Keratinocyte (primary cell): Measurements from ENCODE around the gene PRG3. TPM values are rescaled to one million over a fixed set of nuclear protein-coding genes. Genes with fewer than 3 reads are reported as not detected.

Experiments
- DNase-seq: peaks from one replicate; pipeline ENCODE4 v3.0.0-alpha.2; 2011; ENCODE audit warnings: low read depth, missing footprints, low spot score
- FAIRE-seq: peaks from 2 replicates; lab custom pipeline; 2011; peaks lifted over from hg19 to GRCh38; lab: Jason Lieb, UNC
- H2AFZ ChIP-seq: 2 replicates; pipeline ENCODE4 v1.6.0; 2012; ENCODE audit warnings: low read length, control low read depth, inconsistent platforms; ENCODE audit not compliant: control insufficient read depth
- H3K27ac ChIP-seq: 2 replicates; pipeline ENCODE4 v1.5.1; 2011; ENCODE audit warnings: low read length; ENCODE audit not compliant: control insufficient read depth, insufficient read depth
- H3K27me3 ChIP-seq: 3 replicates; pipeline ENCODE4 v1.6.0; 2011; ENCODE audit warnings: low read length; ENCODE audit not compliant: control insufficient read depth, insufficient read depth; ENCODE audit errors: extremely low read depth
- H3K36me3 ChIP-seq, 2 experiments: 2 replicates in 1 of 2; 3 replicates in 1 of 2; pipeline ENCODE4 v1.5.1; 2011; ENCODE audit warnings: low read length in 2 of 2, mild to moderate bottlenecking in 1 of 2; ENCODE audit not compliant: control insufficient read depth in 2 of 2, insufficient read depth in 2 of 2; ENCODE audit errors: extremely low read depth in 1 of 2
- H3K4me1 ChIP-seq: 3 replicates; pipeline ENCODE4 v1.5.1; 2011; ENCODE audit warnings: low read length; ENCODE audit not compliant: control insufficient read depth, insufficient read depth; ENCODE audit errors: extremely low read depth
- H3K4me2 ChIP-seq: 3 replicates; pipeline ENCODE4 v1.6.0; 2011; ENCODE audit warnings: low read depth, low read length; ENCODE audit not compliant: control insufficient read depth, insufficient read depth; ENCODE audit errors: extremely low read depth
- H3K4me3 ChIP-seq, 3 experiments: fragments of 200-600 bp in 1 of 3; sonication (generic) in 1 of 3; 2 replicates in 2 of 3; 3 replicates in 1 of 3; pipeline ENCODE4 v1.5.1; 2011 to 2016; ENCODE audit warnings: low read length in 3 of 3, mild to moderate bottlenecking in 3 of 3, control low read depth in 2 of 3, inconsistent platforms in 1 of 3, low read depth in 1 of 3, mixed read lengths in 1 of 3, mixed run types in 1 of 3, moderate library complexity in 1 of 3; ENCODE audit not compliant: control insufficient read depth in 2 of 3, insufficient read depth in 2 of 3; ENCODE audit errors: extremely low read depth in 1 of 3
- H3K79me2 ChIP-seq: 2 replicates; pipeline ENCODE4 v1.6.0; 2012; ENCODE audit warnings: low read length; ENCODE audit not compliant: control insufficient read depth, insufficient read depth
- H3K9ac ChIP-seq: 3 replicates; pipeline ENCODE4 v1.6.0; 2011; ENCODE audit warnings: low read length; ENCODE audit not compliant: control insufficient read depth, insufficient read depth; ENCODE audit errors: extremely low read depth
- H3K9me1 ChIP-seq: 3 replicates; pipeline ENCODE4 v1.6.0; 2011; ENCODE audit warnings: low read length; ENCODE audit not compliant: control insufficient read depth, insufficient read depth; ENCODE audit errors: extremely low read depth
- H3K9me3 ChIP-seq: 2 replicates; pipeline ENCODE4 v1.5.1; 2012; ENCODE audit warnings: low read depth, low read length; ENCODE audit not compliant: control insufficient read depth
- H4K20me1 ChIP-seq: 3 replicates; pipeline ENCODE4 v1.6.0; 2011; ENCODE audit warnings: low read length; ENCODE audit not compliant: control insufficient read depth, insufficient read depth; ENCODE audit errors: extremely low read depth
- EZH2 ChIP-seq: IDR thresholded peaks from one replicate; pipeline ENCODE4 v1.6.1; 2012; ENCODE audit warnings: inconsistent platforms, mild to moderate bottlenecking, low read length, moderate library complexity
- dilution Hi-C: fragments of 300-500 bp; cut with MboI; formaldehyde crosslinking; loops from one replicate; pipeline ENCODE4 v1.7.0; 2020; ENCODE audit warnings: low sequenced_read_pairs; ENCODE audit not compliant: extremely low pct_ligation_motif_present
- polyA plus RNA-seq, 5 experiments: library from polyadenylated mRNA; depleted of rRNA in 3 of 5; stranded (reverse) in 3 of 5; stranded (forward) in 1 of 5; unstranded in 1 of 5; fragments of >200 nt; gene quantifications; 1 replicate in 1 of 5; 2 replicates in 3 of 5; 3 replicates in 1 of 5; pipeline versions ENCODE4 v1.2.1 to v1.2.3, GENCODE V29; 2011 to 2012; ENCODE audit warnings: missing spikeins in 2 of 5, low read depth in 1 of 5, low replicate concordance in 1 of 5
- TF ChIP-seq, protein P1 (sequence below), 3 experiments: IDR thresholded peaks in 1 of 3; conservative IDR thresholded peaks in 1 of 3; optimal IDR thresholded peaks in 1 of 3; 2 replicates in 2 of 3; 3 replicates in 1 of 3; pipeline versions ENCODE3 to v1.5.1; 2011; ENCODE audit warnings: low read length in 3 of 3, mild to moderate bottlenecking in 3 of 3, moderate library complexity in 2 of 3, control low read depth in 1 of 3, inconsistent platforms in 1 of 3; ENCODE audit not compliant: insufficient read depth in 2 of 3; ENCODE audit errors: extremely low read depth in 1 of 3

PRG3 gene
- polyA plus RNA-seq, 1 donor (not counting 4 experiments of a cell fraction or from before 2014, with no cell fraction given) = not detected

DNA sequence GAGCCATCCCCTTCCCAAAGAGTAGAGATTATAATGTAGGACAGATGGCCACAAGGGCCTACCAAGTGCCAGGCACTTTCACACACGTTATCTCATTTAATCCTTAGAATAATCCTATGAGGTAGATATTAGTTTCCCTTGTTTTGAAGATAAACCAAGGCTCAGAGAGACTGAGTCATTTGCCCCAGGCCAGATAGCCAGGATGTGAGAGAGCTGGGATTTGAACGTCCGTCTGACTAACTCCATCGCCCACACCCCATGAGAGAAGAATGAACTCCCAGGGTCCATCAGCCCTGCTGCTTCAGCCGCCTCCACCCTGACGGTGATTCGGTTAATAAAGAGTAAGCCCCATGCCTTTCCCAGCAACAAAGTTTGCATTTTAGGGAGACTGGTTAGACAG, 10.7 kb downstream of the PRG3 start:
- Histone ChIP-seq H4K20me1 (no peaks in the 10 kb centered on the region), H3K4me2 (peak overlapping the region; percentile 57), H3K9ac (no peak overlapping the region), H3K36me3 (no peaks in the 10 kb centered on the region), H3K4me3 (no peak overlapping the region), H3K27ac (peak overlapping the region; percentile 62), H3K9me3 (no peaks in the 10 kb centered on the region), H3K79me2 (no peaks in the 10 kb centered on the region), H3K9me1 (no peaks in the 10 kb centered on the region), H3K27me3 (no peaks in the 10 kb centered on the region), H3K4me1 (peaks cover 34% of the 10 kb centered on the region), H2AFZ (no peak overlapping the region)
- peak; percentile 80 for FAIRE-seq
- DNase-seq = peak; percentile 62
- dilution Hi-C loops = no loop called here
- TF ChIP-seq EZH2 = no peak
- TF ChIP-seq, protein P1, sequence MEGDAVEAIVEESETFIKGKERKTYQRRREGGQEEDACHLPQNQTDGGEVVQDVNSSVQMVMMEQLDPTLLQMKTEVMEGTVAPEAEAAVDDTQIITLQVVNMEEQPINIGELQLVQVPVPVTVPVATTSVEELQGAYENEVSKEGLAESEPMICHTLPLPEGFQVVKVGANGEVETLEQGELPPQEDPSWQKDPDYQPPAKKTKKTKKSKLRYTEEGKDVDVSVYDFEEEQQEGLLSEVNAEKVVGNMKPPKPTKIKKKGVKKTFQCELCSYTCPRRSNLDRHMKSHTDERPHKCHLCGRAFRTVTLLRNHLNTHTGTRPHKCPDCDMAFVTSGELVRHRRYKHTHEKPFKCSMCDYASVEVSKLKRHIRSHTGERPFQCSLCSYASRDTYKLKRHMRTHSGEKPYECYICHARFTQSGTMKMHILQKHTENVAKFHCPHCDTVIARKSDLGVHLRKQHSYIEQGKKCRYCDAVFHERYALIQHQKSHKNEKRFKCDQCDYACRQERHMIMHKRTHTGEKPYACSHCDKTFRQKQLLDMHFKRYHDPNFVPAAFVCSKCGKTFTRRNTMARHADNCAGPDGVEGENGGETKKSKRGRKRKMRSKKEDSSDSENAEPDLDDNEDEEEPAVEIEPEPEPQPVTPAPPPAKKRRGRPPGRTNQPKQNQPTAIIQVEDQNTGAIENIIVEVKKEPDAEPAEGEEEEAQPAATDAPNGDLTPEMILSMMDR (optimal IDR thresholded peaks at IDR 0.05 in 1 of 3, IDR thresholded peaks at IDR 0.05 in 1 of 3, conservative IDR thresholded peaks at IDR 0.05 in 1 of 3; ENCODE audit: extremely low read depth in 1 of 3, insufficient read depth in 2 of 3, low read length in 3 of 3) = no peak

DNA sequence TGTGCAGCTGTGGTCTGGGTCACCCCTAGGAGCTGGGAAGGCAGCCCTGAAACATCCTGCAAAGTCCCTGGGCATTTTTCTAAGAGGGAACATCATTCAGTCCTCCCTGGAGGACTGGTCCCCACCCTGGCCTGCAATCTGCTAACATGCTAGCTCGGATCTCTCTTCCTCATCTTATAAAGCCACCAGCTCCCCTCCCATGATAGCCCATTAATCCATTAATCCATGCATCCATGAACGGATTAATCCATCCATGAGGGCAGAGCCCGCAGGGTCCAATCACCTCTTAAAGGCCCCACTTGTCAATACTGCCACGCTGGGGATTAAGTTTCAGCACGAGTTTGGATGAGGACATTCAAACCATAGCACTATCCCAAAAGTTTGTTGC, 12.1 kb downstream of the PRG3 start:
- dilution Hi-C loops = no loop called here
- FAIRE-seq (peak; percentile 5), DNase-seq (no peak)
- Histone ChIP-seq H3K4me2 (peak overlapping the region; percentile 68), H3K4me3 (no peak overlapping the region), H3K4me1 (peaks cover 34% of the 10 kb centered on the region), H2AFZ (no peak overlapping the region), H3K9me1 (no peaks in the 10 kb centered on the region), H4K20me1 (no peaks in the 10 kb centered on the region), H3K79me2 (no peaks in the 10 kb centered on the region), H3K27ac (peak overlapping the region; percentile 11), H3K9ac (no peak overlapping the region), H3K27me3 (no peaks in the 10 kb centered on the region), H3K36me3 (no peaks in the 10 kb centered on the region), H3K9me3 (no peaks in the 10 kb centered on the region)
- TF ChIP-seq, protein P1 (optimal IDR thresholded peaks at IDR 0.05 in 1 of 3, IDR thresholded peaks at IDR 0.05 in 1 of 3, conservative IDR thresholded peaks at IDR 0.05 in 1 of 3; ENCODE audit: extremely low read depth in 1 of 3, insufficient read depth in 2 of 3, low read length in 3 of 3) = no peak
- no peak for TF ChIP-seq EZH2
